Activated CD8-positive, alpha-beta memory T cell treated with anti-CD3 and anti-CD28 coated beads, Interleukin-2, amount 50 U/mL, for 1 hour (primary cell): ENCODE measurements around the gene RUSF1.

Experiments
- DNase-seq: peaks from one replicate; pipeline ENCODE4 v3.0.0-alpha.2; 2020; ENCODE audit errors: extremely low read depth

Gene RUSF1

DNA sequence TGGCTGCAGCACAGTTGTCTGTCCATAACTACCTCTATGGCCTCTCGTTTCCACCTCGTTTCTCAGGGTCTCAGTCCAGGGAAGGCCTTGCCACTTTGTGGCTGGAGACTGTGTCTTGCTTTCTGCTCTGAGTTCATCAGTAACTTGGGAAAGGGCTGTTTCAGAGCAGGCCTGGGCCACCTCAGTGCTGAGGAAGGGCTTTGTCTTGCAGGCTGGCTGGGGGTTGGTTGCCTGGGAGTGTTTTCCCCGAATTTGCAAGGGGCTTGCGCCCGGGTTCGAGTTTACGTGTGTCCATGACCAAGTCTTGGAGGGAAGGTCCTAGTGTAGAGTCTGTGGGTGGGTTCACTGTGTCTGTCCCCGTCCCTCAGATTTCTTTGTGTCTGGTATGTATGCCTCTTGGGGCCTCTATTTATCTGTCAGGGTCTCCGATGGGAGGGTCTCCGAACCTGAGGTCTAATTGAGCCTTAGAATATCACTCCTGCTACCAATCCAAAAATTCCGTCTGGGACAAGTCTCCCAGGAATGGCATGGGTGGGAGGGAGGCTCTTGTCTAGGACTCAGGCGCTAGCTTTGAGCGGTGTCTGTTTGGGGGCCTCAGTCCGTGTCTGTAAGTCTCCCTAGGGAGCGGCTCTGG is 36.8 kb downstream of the RUSF1 start:
- DNase-seq: no peak

DNA sequence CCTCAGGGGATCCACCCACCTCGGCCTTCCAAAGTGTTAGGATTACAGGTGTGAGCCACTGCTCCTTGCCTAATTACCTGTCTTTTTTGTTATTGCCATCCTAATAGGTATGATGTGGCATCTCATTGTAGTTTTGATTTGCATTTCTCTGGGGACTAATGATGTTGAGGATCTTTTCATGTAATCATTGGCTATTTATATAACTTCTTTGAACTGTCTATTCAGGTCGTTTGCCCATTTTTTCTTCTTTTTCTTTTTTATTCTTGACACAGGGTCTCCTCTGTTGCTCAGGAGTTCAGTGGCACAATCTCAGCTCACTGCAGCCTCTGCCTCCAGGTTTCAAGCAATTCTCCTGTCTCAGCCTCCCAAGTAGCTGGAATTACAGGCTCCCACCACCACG is 37.6 kb downstream of the RUSF1 start:
- DNase-seq: no peak

DNA sequence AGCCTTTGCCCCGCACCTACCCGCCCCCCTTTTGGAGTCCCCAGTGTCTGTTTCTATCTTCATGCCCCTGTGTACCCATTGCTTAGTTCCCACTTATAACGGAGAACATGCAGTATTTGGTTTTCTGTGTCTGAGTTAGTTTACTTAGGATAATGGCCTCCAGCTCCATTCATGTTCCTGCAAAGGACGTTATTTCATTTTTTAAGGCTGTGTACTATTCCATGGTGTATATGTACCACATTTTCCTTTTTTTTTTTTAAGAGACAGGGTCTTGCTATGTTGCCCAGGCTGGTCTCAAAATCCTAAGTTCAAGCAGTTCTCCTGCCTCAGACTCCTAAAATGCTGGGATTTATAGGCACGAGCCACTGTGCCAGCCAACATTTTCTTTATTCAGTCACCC is 40.3 kb downstream of the RUSF1 start:
- no peak for DNase-seq

DNA sequence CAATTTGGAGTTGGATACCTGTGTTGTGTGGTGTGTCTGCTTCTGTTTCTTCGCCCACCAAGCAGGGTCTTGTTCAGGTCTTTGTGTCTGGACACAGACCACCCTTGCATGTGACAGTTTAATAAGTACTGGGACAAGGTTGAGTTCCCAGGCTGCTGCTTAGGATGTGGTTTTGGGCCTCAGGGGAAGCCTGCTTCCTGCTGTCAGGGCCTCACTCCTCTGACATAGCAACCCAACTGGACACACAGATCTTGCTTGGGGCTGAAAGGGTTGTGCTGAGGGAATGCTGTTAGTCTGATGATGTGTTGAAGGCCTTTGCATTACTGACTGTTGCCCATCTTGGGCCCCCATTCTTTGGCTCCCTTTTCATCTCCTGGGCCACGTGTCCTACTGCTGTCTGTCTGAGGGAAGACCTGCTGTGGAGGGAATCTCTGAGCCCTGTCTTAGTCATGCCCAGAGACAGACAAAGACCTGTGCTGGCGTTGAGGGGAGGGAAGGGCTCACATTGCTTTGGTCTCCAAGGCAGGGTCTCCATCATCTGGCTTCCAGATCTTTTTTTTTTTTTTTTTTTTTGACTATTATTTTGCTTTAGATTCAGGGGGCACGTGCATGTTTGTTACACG is 40.9 kb downstream of the RUSF1 start:
- no peak for DNase-seq

GRCh38 chr16:31466381-31466841 is 41.8 kb downstream of the RUSF1 start:
- no peak for DNase-seq

GRCh38 chr16:31465788-31466370 is 42.3 kb downstream of the RUSF1 start:
- no peak for DNase-seq

- DNase-seq: no peak
Measured at GRCh38 chr16:31464781-31465260, 43.4 kb downstream of the RUSF1 start.

GRCh38 chr16:31464348-31464769 is 43.8 kb downstream of the RUSF1 start:
- DNase-seq: no peak

- DNase-seq: no peak
Measured at GRCh38 chr16:31461921-31462804, 46.0 kb downstream of the RUSF1 start.

GRCh38 chr16:31461201-31461920 is 46.8 kb downstream of the RUSF1 start:
- no peak for DNase-seq

- DNase-seq: no peak
Measured at GRCh38 chr16:31460582-31461002, 47.6 kb downstream of the RUSF1 start.

- peak; percentile 100 for DNase-seq
Measured at GRCh38 chr16:31459687-31460581, 48.3 kb downstream of the RUSF1 start.

GRCh38 chr16:31458844-31459686 is 49.1 kb downstream of the RUSF1 start, which contains the start of gene ARMC5:
TSS of gene ARMC5 (plus strand) at chr16:31459501. CDS start at chr16:31459525, 24 bp downstream.
- DNase-seq: peak; percentile 93

DNA sequence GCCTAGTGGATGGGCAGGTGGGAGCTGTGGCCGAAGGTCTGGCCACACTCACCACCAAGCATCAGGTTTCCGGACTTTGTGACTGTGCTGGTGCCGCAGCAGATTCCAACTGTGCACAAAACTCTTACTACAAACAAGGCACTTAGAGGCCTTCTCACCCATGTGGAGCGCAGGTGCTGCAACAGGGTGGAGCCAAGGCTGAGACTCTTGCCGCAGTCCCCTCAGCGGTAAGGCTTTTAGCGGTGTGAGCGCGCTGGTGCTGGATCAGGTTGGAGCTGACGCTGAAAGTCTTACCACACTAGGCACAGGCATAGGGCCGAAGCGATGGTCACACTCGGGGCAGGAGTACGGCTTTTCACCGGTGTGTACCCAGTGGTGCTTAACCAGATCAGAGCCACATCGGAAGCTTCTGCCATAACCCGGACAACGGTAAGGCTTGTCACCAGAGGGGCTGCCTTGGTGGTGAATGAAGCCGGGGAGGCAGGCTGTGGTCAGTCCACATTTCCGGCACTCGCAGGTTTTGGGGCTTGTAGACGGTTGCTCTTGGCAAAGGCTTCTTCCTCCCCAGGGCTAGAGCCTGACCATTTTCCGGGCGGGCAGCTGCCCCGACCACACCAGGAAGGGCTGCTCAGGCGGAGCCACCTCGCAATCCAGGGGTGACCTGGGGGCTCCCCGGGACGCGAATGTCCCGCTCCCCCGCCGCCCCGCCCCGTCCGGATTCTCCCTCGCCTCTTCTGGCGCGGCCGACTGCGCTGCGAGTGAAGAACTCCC is 49.9 kb downstream of the RUSF1 start:
- DNase-seq: no peak

DNA sequence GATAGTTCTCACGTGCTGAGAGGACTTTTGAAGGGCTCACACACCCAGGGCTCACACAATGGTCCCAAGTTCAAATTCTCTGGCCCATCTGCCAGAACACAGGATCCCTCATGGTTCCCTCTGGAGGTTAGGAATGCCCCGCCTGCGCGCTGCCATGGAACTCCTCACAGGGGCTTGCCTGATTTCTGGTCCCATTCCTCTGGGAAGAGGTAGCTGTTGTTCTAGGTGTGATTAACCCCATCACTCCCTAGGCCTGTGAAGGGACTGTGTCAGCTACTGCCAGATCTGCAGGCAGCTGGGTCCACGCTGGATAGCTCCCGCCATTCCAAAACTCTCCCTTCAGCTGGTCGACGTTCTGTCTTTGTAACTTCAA is 51.2 kb downstream of the RUSF1 start:
- no peak for DNase-seq

GRCh38 chr16:31455601-31456314 is 52.4 kb downstream of the RUSF1 start:
- no peak for DNase-seq

DNA sequence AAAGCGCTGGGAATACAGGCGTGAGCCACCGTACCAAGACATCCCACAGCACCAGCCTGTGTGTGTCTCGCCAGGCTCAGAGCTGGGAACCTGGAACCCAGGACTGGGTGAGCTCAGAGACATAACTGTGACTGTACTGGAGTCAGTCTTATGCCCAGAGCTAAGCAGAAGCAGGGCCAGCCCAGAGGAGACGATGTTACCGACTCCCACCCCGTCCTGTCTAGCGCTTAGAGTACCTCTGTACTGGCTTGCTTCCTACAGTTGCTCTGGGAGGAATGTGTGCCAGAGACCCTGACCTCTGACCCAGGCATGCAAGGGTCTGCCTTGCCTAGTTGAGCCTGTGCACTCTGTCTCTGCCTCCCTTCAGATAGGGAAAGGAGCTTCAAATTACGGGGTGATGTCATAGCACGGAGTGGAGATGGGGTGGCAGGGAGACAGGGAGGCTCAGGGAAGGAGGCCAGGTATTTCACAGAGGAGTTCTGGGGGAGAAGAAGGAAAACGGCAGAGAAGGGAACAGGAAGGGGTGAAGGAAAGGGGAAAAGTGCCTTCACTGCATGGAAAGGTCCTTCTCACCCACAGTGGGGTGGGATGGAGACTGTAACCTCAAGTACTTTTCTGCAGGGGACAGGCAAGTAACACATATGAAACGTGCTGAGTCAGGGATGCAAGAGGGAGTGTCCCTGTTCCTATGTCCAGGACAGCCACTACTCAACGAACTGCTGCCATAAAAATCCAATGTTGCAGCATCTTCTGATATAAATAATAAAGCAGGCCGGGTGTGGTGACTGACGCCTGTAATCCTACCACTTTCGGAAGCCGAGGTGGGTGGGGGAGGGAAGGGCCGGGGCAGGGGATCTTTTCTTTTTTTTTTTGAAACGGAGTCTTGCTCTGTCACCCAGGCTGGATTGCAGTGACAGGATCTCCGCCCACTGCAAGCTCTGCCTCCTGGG is 54.7 kb downstream of the RUSF1 start:
- no peak for DNase-seq
